Activated T-cell treated with anti-CD3 and anti-CD28 coated beads, Interleukin-2, amount 50 U/mL, for 1 hour (primary cell): ENCODE data around the gene STOML2.
A peak's percentile ranks its signal among the peaks of the same experiment; 100 is the strongest.
"Not testable (repeated sequence)": the region's sequence is repeated elsewhere in the genome, so short reads cannot be mapped to it uniquely, and the experiment has no call there.

Experiments used
- DNase-seq: peaks from one replicate; pipeline ENCODE4 v3.0.0-alpha.2; 2020

The STOML2 gene

DNA sequence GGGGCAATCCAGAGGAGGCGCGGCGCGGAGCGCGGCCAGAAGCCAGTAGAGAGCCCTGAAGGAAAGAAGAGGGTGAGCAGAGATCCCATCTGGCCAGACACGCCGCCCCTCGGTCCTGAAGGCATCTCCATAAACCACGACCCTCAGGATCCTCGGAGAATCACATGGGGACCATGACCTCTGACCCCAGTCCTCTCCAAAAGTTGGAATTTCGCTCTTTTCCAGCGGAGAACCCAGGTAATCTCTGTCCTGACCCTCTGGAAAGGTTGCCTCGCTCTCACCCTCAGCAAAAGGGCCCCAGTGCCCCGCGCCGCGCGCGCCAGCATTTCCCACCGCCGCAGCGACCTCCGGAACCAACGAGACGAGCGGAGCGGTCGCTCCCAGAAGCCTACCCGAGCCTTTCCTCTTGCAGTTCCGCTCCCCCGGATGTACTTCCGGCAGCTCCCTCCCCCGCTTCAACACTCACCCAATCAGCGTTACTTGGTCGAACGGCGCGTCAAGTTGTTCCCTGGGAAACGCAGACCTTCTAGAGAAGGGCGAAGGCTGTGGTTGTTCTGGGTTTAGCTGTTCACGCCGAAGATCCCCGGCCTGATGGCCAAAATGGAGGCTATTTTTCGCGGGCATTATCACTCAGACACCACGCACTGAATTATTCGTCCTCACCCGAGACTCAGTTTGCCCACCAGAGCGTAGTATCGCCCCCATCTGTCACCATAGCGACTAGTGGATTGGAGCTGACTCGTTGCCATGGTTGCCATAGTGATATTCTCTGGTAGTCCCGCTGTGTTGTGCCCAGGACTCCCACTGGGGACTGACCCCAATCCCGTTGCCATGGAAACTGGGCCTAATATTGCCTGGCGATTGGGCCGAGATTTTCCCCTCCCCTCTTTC is at the start of gene STOML2:
STOML2 (minus strand) TSS at position 363 of the 891 bp plus-strand sequence; CDS start at position 326, 37 bp downstream.
- DNase-seq: peak; percentile 87

GRCh38 chr9:35147941-35148563 is 45.1 kb upstream of the STOML2 start:
- DNase-seq: not testable (repeated sequence)

GRCh38 chr9:35142037-35142436 is 39.1 kb upstream of the STOML2 start:
- no peak for DNase-seq

GRCh38 chr9:35140093-35140492 is 37.2 kb upstream of the STOML2 start:
- no peak for DNase-seq

DNA sequence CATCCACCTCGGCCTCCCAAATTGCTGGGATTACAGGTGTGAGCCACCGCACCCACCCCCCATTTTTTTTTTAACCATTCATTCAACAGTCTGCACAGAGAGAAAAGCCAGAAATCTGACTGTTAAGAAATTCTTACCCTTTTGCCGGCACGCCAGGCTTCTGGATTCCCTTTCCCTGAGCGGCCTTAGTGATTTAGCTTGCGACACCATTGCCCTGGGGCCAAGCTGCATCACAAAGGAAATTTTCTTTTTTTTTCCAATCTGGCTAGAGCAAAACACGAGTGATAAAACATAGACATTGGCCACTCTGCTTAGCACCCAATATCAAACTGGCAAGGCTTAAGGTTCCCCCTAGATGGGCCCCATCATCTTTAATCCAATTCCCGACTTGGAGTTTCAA is 33.9 kb upstream of the STOML2 start:
- no peak for DNase-seq

- DNase-seq: no peak
Observed at GRCh38 chr9:35135988-35136387, 33.1 kb upstream of the STOML2 start.

DNA sequence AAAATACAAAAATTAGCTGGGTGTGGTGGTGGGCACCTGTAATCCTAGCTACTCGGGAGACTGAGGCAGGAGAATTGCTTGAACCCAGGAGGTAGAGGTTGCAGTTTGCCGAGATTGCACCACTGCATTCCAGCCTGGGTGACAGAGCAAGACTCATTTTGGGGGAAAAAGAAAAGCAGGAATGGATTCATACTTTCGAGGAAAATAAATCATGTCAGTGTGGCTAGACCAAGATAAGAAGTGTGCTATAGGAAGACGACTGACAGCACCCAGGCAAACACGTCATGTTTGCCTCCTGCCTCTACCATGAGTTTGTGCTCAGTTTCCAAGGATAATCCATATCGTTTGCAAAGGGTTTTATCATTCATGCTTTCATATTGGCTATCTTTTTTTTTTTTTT is 32.0 kb upstream of the STOML2 start:
- no peak for DNase-seq

GRCh38 chr9:35116898-35117551 is 14.1 kb upstream of the STOML2 start:
- peak; percentile 78 for DNase-seq

GRCh38 chr9:35116539-35116897 is 13.6 kb upstream of the STOML2 start:
- DNase-seq: no peak

DNA sequence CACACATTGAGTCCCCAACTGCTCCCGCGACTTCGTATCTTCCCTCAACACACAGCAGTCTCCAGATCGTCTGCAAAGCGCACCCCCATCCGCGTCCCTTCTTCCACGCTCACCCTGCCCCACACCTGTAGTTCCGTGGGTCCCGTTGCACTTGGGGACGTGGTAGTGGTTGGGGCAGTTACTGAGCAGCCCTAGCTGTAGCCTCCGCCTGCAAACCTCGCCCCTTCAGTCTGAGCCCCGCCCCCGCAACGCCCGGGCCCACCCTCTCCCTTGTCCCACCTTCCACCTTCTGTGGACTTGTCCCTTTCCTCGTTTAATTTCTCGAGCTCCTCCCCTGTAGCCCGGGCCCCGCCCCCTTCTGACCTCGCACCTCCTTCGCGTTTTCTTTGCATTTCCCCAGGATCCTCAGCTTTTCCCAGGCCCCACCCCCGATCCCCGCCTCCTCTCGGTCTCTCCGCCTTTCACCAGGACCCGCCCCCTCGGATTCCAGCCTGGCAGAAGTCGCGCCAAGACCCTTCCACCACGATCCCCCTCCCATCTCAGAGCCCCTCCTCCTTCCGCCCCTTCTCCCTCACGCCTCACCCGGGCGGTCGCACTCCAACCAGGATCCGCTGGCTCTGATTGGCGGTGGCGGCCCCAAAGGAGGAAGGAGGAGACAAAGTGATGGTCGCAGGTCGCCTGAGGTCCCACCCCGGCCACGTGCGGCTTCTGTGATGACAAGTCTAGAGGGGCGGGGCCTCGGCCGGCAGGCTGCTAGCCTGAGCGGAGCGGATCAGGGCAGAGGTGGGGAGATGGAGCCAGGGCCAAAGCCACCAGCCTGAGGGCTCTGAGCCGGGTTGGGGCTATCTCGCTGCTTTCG is 13.0 kb upstream of the STOML2 start, which contains the start of gene ATOSB:
ATOSB (minus strand) TSS at position 183 of the 859 bp plus-strand sequence. CDS start 7,588 bp downstream, outside the sequence.
- peak; percentile 91 for DNase-seq

GRCh38 chr9:35114840-35115628 is 12.1 kb upstream of the STOML2 start:
- DNase-seq: peak; percentile 33

DNA sequence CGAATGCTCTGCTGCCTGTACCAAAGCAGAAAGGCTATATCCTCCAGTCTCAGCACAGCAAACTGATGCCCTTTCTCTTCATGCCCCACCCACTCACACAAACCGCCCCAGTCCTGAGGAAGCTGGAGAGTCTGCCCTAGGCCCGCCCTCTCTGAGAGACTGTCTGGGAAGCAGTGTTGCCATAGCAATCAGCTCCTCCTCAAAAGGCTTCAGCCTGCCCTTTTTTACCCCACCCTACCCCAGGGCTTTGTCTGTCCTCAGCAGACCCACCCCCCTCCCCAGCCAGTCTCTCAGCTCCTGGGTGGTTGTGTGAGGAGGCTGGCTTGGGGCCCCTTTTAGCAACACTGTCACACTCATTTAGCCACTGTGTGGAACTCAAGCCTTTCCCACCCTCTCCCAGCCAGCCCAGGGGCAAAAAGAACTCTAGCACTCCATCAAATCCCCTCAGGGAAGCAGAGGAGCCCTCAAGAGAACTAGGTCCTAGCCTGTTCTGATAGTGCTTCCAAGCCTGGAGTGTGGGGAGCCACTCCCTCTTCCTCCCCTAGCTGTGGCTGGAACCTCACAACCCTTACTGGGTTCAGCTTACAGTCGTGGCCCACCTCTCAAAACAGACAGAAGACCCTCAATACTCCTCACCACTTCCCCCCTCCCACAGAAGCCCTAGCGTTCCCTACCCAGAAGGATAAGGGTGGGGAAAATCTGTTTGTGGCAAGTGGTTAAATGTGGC is 11.3 kb upstream of the STOML2 start:
- DNase-seq: peak; percentile 65

DNA sequence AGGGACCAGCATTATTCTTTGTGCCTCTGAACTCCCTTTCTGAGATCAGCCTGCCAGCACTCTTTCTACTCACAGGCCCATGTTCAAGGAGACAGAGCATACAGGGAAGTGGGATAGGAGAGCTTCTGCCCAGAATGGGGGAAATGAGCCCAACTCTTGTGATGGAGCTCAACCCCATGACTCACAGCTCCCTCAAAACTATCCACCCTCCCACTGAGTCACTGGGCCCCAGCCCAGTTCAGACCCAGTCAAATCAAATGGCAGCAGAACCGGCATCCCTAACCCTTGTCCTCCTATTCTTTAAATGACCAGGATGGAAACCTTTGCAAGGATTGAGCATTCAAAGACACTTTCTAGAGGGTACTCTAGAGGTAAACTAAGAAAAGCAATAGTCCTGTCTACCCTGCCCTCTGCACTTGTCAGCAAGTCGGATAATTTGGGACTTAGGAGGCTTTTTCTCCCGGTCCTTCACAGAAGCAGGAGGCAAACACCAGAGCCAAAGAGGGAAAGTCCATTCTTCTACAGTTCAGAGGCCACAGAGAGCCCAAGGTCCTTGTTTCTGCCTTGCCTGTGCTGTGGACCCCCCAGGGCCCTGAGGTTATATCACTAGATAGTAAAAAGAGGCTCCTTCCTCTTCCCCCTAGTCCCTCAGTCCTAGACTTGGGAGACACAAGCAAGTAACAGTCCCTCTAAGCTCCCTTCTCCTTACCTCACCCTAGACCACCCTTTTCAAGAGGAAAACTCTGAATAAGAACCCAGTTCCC is 9.5 kb upstream of the STOML2 start:
- DNase-seq: no peak

- peak; percentile 96 for DNase-seq
Observed at GRCh38 chr9:35111001-35111933, 8.3 kb upstream of the STOML2 start.

DNA sequence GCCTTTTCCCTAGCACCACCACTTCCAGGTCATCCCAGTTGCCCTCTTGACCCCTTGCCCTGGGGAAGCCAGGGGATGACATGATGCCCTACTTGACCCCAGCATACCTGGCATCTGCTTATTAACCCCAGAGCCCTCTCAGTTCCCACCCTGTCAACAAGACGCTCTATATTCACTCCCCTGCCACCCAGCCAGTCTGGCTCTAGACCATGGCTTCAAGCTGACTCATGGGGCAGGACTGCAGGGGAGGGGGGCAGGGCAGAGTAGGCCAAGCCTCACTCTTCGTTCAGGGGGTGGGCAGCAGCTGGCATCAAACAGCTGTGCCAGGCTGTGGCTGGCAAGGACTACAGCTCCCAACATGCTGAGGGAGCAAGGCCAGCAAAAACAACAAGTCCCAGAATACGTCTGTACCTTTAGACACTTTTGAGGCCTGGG is 7.4 kb upstream of the STOML2 start:
- DNase-seq: no peak

DNA sequence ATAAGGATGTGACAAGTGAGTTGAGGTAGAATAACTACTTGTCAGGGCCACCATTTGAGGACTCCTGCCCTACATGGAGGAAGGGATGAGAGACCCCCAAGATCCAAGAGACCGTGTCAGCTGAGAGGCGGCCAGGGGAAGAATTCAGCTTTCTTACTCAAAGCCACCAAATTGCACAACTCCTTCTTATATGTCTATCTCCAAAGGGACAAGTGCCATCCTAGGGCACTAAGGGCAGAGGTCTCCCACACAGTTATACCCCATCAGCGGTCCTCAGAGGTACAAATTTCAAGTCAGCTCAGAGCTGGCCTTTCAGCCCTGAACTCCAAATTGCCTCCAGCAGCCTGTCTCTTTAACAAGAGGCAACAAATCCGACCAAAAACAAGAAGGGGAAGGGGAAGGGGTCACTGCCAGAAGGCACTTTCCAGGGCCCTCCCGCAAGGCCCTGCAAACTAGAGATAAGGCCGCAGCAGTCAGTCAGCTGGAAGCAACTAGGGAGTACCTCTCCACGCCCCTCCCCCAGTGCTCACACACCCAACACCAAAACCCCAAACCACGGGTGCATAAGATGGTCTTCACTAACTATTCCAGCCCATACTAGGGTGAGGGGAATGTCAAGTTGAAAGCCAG is 6.1 kb upstream of the STOML2 start:
- no peak for DNase-seq

- no peak for DNase-seq
Observed at GRCh38 chr9:35108461-35108860, 5.5 kb upstream of the STOML2 start.
